HFF-Myc (cell line): ENCODE measurements around the gene NTSR1.

Source experiments
- DNase-seq: peaks from one replicate; pipeline ENCODE4 v3.0.0-alpha.2; 2011; ENCODE audit warnings: low read depth; ENCODE audit errors: extremely low read depth
- H3K4me3 ChIP-seq: replicated peaks from 2 replicates; pipeline ENCODE4 v1.5.1; 2011; ENCODE audit warnings: low read depth, mild to moderate bottlenecking, control low read depth, low read length
- TF ChIP-seq, protein P1 (sequence below): IDR thresholded peaks from 2 replicates; pipeline ENCODE4 v1.5.1; 2012; ENCODE audit warnings: mild to moderate bottlenecking, low read depth, low read length, control low read depth; ENCODE audit errors: missing control alignments

The NTSR1 gene

DNA sequence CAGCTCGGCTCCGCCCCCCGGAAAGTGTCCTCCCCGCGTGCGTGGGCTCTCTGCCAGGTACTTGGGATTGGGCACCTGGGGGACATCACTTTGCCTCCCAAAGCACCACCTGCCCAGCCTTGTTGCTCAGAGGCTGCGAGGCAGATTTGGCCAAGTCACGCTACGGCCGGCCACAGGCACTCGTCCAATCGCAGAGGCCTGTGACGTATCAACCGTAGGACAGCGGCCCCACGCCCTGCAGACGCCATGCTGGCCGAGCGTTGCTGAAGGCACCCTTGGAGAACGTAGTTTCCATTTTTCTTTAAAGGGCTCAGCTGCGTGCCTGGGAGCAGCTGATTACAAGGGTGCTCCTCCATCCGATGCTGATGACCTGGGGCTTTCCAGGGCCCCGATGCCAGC is 3.1 kb downstream of the NTSR1 start:
- no peak for DNase-seq
- TF ChIP-seq, protein P1, sequence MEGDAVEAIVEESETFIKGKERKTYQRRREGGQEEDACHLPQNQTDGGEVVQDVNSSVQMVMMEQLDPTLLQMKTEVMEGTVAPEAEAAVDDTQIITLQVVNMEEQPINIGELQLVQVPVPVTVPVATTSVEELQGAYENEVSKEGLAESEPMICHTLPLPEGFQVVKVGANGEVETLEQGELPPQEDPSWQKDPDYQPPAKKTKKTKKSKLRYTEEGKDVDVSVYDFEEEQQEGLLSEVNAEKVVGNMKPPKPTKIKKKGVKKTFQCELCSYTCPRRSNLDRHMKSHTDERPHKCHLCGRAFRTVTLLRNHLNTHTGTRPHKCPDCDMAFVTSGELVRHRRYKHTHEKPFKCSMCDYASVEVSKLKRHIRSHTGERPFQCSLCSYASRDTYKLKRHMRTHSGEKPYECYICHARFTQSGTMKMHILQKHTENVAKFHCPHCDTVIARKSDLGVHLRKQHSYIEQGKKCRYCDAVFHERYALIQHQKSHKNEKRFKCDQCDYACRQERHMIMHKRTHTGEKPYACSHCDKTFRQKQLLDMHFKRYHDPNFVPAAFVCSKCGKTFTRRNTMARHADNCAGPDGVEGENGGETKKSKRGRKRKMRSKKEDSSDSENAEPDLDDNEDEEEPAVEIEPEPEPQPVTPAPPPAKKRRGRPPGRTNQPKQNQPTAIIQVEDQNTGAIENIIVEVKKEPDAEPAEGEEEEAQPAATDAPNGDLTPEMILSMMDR = no peak
- H3K4me3 ChIP-seq = 0 out of 2 replicates have a peak overlapping the region, but pooled peaks have one; percentile 7

DNA sequence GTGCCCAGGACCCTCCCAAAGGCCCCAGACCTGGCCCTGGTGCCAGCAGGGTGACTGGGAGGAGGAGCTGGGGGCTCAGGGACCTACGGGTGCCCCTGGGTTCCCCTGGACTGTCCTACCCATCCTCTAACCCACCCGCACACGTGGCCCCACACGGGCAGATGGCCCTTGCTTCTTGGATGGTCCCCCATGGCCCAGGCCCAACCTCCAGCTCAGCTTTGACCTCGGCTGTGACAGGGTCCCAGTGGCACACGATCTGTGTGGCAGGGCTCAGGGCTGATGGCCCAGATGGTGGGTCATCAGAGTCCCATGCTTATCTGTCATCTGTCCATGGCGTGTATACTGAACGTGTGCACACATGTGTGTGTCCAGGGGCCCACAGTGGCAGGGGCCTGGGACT is 4.0 kb downstream of the NTSR1 start:
- H3K4me3 ChIP-seq = no peak overlapping the region
- TF ChIP-seq, protein P1 = no peak

DNA sequence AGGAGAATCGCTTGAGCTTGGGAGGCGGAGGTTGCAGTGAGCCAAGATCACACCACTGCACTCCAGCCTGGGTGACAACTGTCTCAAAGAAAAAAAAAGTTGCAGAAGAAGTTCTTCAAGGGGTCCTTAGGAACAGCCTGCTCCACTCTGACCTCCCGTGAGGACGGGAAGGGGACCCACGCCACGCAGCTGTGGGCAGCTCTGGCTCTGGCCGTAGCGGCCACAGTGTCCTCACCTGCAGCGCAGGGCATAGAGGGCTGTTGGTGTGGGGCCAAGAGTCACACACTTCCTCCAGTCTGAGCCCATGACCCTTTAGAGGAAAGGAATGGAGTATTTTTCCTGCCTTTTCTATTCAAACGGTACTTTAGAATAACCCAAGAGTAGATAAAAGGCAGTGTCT is 5.4 kb downstream of the NTSR1 start:
- TF ChIP-seq, protein P1 = no peak
- H3K4me3 ChIP-seq = no peak overlapping the region
- no peak for DNase-seq

More for the DNA sequence above, 4.0 kb downstream of the NTSR1 start:
- no peak for DNase-seq

DNA sequence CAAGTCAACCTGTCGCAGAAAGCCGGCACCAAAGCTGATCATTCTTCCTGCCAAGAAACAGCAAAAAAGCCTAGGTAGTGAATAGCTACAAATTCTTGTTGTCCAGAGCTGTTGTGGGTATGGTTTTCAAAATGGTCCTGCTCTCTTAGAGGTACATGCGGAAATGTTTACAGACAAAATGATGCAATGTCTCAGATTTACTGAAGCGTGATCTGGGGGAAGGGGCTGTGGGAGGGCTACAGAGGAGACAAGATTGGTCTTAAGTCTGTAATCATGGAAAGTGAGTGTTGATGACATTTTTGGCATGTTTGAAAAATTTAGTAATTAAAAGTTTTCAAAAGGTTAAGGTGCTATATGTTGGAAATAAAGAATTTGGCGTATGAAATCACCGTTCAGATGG is 6.2 kb downstream of the NTSR1 start:
- TF ChIP-seq, protein P1 = no peak
- no peak for DNase-seq
- H3K4me3 ChIP-seq = no peak overlapping the region

DNA sequence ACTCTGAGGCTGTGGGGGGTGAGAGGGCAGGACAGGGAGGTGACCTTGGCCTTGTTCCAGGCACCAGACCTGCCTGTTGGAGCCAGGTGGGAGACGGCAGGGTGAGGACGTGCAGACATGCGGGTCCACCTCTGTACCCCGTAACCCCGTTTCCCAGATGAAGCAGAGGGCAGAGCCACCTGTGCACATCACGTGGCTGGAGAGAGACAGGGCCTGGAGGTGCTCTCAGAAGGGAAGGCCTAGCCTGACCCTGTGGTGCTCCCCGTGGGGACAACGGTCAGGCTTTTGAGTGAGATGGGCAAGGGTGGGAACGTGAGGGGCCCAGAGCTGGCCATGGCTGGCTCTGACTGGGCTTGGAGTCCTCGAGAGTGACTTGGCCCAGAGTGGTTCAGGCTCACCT is 6.6 kb downstream of the NTSR1 start:
- TF ChIP-seq, protein P1 = no peak
- H3K4me3 ChIP-seq = no peak overlapping the region
- no peak for DNase-seq

DNA sequence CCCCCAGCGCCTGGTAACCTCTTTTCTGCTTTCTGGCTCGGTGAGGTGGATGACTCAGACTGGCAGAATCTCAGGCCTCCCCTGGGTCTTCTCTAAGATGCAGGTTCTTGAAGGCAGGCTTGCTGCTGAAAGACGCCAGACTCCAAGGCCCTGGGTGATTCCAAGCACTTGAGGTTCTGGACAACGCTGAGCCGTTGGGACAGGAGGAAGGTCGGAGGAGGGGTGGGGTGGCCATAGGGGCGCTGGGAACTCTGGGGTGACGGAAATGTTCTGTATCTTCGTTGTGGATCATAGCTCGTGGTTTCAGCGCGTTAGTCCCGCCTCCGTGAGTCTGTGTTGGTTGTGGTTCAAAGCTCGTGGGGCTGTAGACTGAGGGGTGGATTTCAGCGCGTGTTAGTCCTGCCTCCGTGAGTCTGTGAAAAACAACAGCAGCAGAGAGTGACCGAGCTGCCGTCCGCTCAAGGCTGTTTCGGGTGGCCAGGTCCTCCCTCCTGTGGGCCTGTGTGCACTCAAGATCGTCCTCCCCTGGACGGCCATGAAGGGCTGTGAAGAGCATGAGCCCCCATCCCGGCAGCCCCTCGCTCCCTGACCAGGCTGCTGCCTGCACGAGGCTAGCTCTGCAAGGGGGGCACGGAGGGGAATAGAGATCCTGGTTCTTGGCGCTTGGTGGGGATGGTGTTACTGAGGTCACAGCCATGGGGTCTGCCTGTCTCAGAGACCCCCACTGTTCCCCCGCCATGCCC is 7.7 kb downstream of the NTSR1 start:
- DNase-seq = no peak
- TF ChIP-seq, protein P1 = no peak

DNA sequence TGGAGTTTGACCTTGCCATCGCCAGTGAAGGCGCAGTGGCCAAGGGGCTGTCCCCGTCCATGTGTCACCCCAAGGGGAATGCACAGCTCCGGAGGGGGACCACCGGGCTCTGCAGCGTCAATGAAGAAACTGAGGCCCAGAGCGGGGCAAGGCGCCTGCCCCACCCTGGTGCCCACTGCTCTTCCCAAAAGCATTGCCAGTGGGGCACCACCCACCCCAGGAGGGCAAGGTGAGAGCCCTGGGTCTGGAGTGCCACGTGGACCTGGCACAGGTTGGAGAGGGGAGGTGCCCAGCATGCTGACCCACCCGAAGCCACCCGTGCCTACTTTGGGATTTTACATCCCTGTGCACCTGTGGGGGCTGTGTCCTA is 8.3 kb downstream of the NTSR1 start:
- TF ChIP-seq, protein P1 = no peak
- H3K4me3 ChIP-seq = no peak overlapping the region
- DNase-seq = no peak

More for the DNA sequence above, 7.7 kb downstream of the NTSR1 start:
- H3K4me3 ChIP-seq = no peak overlapping the region
